Upper lobe of left lung (tissue), 4 donors: ENCODE data around the gene LTA4H.

Experiments
- CTCF ChIP-seq, 6 experiments: fragments of 450-650 bp in 4 of 6; fragments of 200-600 bp in 2 of 6; sonication (generic) in 2 of 6; IDR thresholded peaks; one replicate each; pipeline ENCODE4 v1.5.1; 2016 to 2019; ENCODE audit warnings: antibody characterized with exemption in 6 of 6
- EP300 ChIP-seq, 4 donors: sonication (generic); formaldehyde crosslinking; IDR thresholded peaks; one replicate each; pipeline ENCODE4 v1.5.1; 2017; ENCODE audit warnings: antibody characterized with exemption in 4 of 4, control low read depth in 2 of 4
- POLR2A ChIP-seq, 4 donors: fragments of 450-650 bp; IDR thresholded peaks; one replicate each; pipeline ENCODE4 v1.5.1; 2016 to 2017; ENCODE audit warnings: antibody characterized with exemption in 4 of 4, mild to moderate bottlenecking in 2 of 4

GRCh38 chr12:95998611-95999286 is 36.6 kb downstream of the LTA4H start:
- no peak for TF ChIP-seq POLR2A (IDR thresholded peaks at IDR 0.05)
- no peak for TF ChIP-seq EP300 (IDR thresholded peaks at IDR 0.05)
- TF ChIP-seq CTCF (IDR thresholded peaks at IDR 0.05) = peak; percentile 47 to 80 (median 64)
